Ovary (tissue), 9 donors: Measurements from ENCODE around the gene PARD3. TPM values are rescaled to one million over a fixed set of nuclear protein-coding genes. Genes with fewer than 3 reads are reported as not detected.

ENCODE experiments used
- DNase-seq, 5 donors: peaks; one replicate each; pipeline ENCODE4 v3.0.0-alpha.2; 2019 to 2020
- H3K27ac ChIP-seq, 2 donors: fragments of 200-600 bp; one replicate each; pipeline versions ENCODE4 v1.5.1 to v1.8.0; 2019 to 2022
- H3K27me3 ChIP-seq: fragments of 200-600 bp; one replicate; pipeline ENCODE4 v1.8.0; 2022
- H3K36me3 ChIP-seq: fragments of 200-600 bp; sonication (generic); one replicate; pipeline ENCODE4 v1.5.1; 2019
- H3K4me1 ChIP-seq: one replicate; pipeline ENCODE4 v1.8.1; 2013; ENCODE audit warnings: mild to moderate bottlenecking, moderate library complexity; ENCODE audit not compliant: insufficient read depth
- H3K4me3 ChIP-seq: fragments of 200-600 bp; sonication (generic); one replicate; pipeline ENCODE4 v1.5.1; 2017
- H3K9me3 ChIP-seq, 2 donors: fragments of 200-600 bp in 1 of 2; sonication (generic) in 1 of 2; one replicate each; pipeline versions ENCODE4 v1.5.1 to v1.8.1; 2013 to 2019; ENCODE audit warnings: mild to moderate bottlenecking in 1 of 2, moderate library complexity in 1 of 2
- CTCF ChIP-seq, 3 donors: fragments of 450-650 bp in 2 of 3; fragments of 200-600 bp in 1 of 3; IDR thresholded peaks; one replicate each; pipeline versions ENCODE4 v1.5.1 to v1.8.0; 2016 to 2022; ENCODE audit warnings: antibody characterized with exemption in 3 of 3, mild to moderate bottlenecking in 1 of 3
- EP300 ChIP-seq: sonication (generic); formaldehyde crosslinking; IDR thresholded peaks from one replicate; pipeline ENCODE4 v1.6.1; 2017; ENCODE audit warnings: antibody characterized with exemption
- POLR2A ChIP-seq: fragments of 450-650 bp; IDR thresholded peaks from one replicate; pipeline ENCODE4 v1.6.1; 2017; ENCODE audit warnings: antibody characterized with exemption, mild to moderate bottlenecking, moderate library complexity
- WGBS, 3 donors: extraction: QIAGEN DNeasy Blood & Tissue Kit in 1 of 3; methylation state at CpG; one replicate each; pipeline versions ENCODE4 v1.1.5 to v1.1.7; 2013 to 2017; 5-methylcytosine and 5-hydroxymethylcytosine counted together
- intact Hi-C, 4 donors: fragments of 100-400 bp; cut with DNase I; formaldehyde crosslinking; loops; one replicate each; pipeline versions ENCODE4 v1.11.0 to v1.15.1; 2022 to 2023
- polyA plus RNA-seq, 2 donors: library from polyadenylated mRNA; stranded (reverse); fragments of 200-250 nt in 1 of 2; fragments of 350-450 nt in 1 of 2; fragmentation: Illumina TruSeq in 1 of 2; extraction: RNeasy Lipid Tissue Mini Kit (QIAGEN cat#74804) in 1 of 2; gene quantifications; one replicate each; pipeline ENCODE4 v1.2.3, GENCODE V29; 2013 to 2014
- total RNA-seq, 7 donors: library from RNA; depleted of rRNA in 2 of 7; stranded (reverse); fragments of >200 nt in 2 of 7; fragmentation: NEBNext Ultra II Directional in 3 of 7; extraction: Animal tissue kit (Norgen Biotek cat#: 25700) in 3 of 7; gene quantifications; one replicate each; pipeline versions ENCODE4 v1.1.0 to v1.2.4, GENCODE V29; 2016 to 2023
- donor health status: DM: no; HTN: no; CAD: no; lungs with moderate emphysema.
- donor health status: DM: no; HTN: no; CAD: no.
- donor health status: Bipolar disorder and iron deficiency.
- donor health status: DM: yes; HTN: yes; CAD: no.
- donor health status: DM: no; HTN: no; CAD: no.
- donor health status: DM: yes; HTN: yes; CAD: no.

PARD3 gene
- total and polyA plus RNA-seq, 9 donors, result 31.8 to 92.3 (median 67.1) TPM

- intact Hi-C loops, result no loop called here
- H3K27me3 ChIP-seq, result no peaks in the 10 kb centered on the region
- TF ChIP-seq EP300 (no peak), POLR2A (no peak), CTCF (IDR thresholded peaks at IDR 0.05) (no peak)
- no peak overlapping the region for H3K4me3 ChIP-seq
- H3K27ac ChIP-seq, result no peak overlapping the region
- H3K4me1 ChIP-seq, result peaks cover 4% of the 10 kb centered on the region
- H3K36me3 ChIP-seq, result no peaks in the 10 kb centered on the region
- DNase-seq, result no peak
- no peaks in the 10 kb centered on the region for H3K9me3 ChIP-seq
- 72 to 83% (median 82%) methylated on average over 7 of the region's 7 CpGs for WGBS, 3 donors
Measured at GRCh38 chr10:34489973-34490745, 324.9 kb downstream of the PARD3 start.

GRCh38 chr10:34489411-34489810 lies 325.7 kb downstream of the PARD3 start:
- H3K27me3 ChIP-seq, result no peaks in the 10 kb centered on the region
- no peaks in the 10 kb centered on the region for H3K9me3 ChIP-seq
- intact Hi-C loops, result no loop called here
- no peak overlapping the region for H3K4me3 ChIP-seq
- no peak for DNase-seq
- no peak for TF ChIP-seq EP300
- TF ChIP-seq CTCF (IDR thresholded peaks at IDR 0.05), result no peak
- TF ChIP-seq POLR2A, result no peak
- no peak overlapping the region for H3K27ac ChIP-seq
- H3K36me3 ChIP-seq, result no peaks in the 10 kb centered on the region
- 89 to 95% (median 89%) methylated on average over 3 of the region's 3 CpGs for WGBS, 3 donors
- peaks cover 4% of the 10 kb centered on the region for H3K4me1 ChIP-seq

GRCh38 chr10:34488476-34489130 lies 326.5 kb downstream of the PARD3 start:
- intact Hi-C loops, result no loop called here
- WGBS, 3 donors, result 96 to 98% (median 97%) methylated on average over 22 of the region's 22 CpGs
- no peak for TF ChIP-seq CTCF (IDR thresholded peaks at IDR 0.05)

GRCh38 chr10:34486008-34486407 lies 329.1 kb downstream of the PARD3 start:
- no peak for TF ChIP-seq CTCF (IDR thresholded peaks at IDR 0.05)
- intact Hi-C loops, result no loop called here
- no peaks in the 10 kb centered on the region for H3K27me3 ChIP-seq
- H3K4me1 ChIP-seq, result peaks cover 2% of the 10 kb centered on the region
- 93 to 94% (median 94%) methylated on average over 5 of the region's 5 CpGs for WGBS, 3 donors
- H3K36me3 ChIP-seq, result no peaks in the 10 kb centered on the region
- H3K27ac ChIP-seq, result no peak overlapping the region
- DNase-seq, result no peak
- no peaks in the 10 kb centered on the region for H3K9me3 ChIP-seq
- H3K4me3 ChIP-seq, result no peak overlapping the region

More at GRCh38 chr10:34488476-34489130, 326.5 kb downstream of the PARD3 start:
- DNase-seq, result no peak
- H3K27me3 ChIP-seq, result no peaks in the 10 kb centered on the region
- H3K36me3 ChIP-seq, result no peaks in the 10 kb centered on the region
- H3K4me1 ChIP-seq, result peaks cover 4% of the 10 kb centered on the region
- no peak overlapping the region for H3K4me3 ChIP-seq
- no peaks in the 10 kb centered on the region for H3K9me3 ChIP-seq
- no peak overlapping the region for H3K27ac ChIP-seq
